Hippocampal formation (tissue), 2 donors: ENCODE measurements around the gene DAZL.

ENCODE experiments used
- DNase-seq, 2 donors: peaks; one replicate each; lab custom pipeline; 2025; lab: John Stamatoyannopoulos, UW

Gene DAZL

DNA sequence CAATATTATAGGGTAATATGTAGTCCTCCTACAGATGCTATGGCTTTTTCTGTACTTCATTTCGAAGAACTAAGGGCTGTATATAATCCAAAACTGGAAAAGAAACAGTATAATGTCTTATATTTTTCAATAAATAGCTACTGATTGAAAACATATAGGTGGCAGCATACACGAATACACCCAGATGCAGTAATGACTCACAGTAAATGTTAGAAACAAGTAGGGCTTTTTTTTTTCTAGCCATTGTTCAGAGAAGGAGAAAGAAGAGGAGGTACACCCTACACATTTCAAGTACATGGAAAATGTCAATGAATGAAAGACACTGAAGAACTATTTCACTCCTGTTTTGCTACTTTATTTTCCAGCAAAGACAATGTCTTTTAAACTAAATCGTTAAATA is 9.4 kb downstream of the DAZL start:
- no peak for DNase-seq

DNA sequence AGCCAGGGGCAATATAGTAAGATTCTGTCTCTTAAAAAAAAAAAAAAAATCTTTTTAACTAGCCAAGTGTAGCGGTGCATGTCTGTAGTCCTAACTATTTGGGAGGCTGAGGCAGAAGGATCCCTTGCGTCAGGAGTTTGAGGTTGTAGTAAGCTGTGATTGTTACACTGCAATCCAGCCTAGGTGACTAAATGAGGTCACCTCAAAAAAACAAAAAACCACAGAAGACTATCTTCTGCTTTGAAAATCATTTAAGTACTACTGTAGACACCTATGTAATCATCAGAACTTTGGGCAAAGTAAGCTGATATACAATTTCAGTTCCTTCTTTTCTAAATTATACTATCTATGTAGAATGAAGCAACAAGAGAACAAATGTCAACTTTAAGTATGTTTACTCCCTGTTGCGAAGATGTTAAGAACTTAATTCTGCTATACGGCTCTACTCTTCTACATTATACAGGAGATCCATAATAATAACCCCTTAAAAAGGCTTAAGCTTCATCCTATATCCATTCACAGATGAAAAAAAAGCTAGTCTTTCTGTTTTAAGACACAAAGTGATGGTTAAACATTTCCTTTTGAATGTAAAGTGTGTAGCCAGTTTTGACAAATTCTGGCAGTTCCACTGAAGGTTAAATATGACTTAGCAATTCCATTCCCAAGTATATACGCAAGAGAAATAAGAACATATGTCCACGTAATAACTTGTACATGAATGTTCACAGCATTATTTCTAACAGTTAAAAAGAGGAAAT is 15.2 kb downstream of the DAZL start:
- no peak for DNase-seq

DNA sequence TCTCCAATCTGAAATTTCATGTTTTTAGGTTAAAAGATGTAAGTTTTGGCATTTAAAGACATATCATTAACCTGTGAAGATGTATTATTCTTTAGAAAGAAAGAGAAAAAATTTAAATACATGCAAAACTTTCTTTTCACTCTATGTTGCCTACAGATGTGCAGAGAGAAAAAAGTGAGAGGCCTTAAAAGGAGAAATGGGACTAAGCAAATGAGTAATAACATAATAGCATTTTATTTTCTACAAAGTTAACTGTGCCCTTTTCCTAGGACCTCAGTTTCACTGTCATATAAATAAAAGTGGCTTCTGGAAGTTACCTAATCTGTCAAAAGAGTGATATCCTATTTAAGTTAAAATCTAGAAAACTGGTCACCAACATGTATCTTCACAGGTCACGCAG is 16.1 kb downstream of the DAZL start:
- no peak for DNase-seq

DNA sequence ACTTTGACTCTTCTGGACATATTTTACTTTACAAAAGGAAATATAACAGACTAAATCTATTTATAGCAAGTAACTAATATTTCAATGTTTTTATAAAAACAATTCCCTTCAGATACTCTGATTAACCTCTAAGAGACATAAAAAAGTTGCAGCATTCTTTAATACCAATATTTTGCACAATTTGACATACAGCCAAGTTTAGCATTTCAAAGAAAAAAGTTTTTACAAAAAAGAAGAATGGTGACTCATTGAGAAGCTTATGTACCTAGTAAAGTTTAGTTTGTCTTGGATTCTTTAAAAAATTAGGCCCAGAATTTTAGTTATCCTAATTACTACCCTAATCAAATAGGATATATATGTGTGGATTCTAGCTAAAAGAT is 17.6 kb downstream of the DAZL start:
- DNase-seq: no peak

DNA sequence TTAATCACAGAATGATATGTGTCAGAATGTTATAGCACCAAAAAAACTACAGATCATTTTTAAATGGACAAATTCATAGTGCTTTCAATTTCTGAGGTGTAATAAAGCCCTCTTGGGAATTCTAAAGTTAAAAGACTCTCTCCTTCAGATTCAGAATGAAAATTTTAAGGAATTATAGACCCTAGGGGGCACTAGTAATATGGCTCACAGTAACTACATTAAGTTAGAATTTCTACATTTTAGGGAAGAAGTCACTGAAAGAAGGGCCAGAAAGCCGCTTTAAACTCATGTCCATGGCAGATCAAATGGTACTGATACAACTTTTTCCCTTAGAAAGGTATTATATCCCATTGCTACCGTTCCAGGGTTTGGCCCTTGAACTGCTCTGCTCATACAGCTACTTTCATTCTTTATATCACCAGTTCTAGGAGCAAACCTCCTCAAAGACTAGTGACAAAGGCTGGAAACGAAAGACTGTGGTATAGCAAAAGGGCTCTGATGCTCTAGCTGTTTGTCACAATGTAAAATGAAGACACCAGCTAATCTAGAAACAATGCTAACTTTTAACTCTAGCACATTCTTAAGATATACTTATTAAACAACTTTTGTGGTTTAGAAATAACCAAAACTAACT is 18.1 kb downstream of the DAZL start:
- no peak for DNase-seq

DNA sequence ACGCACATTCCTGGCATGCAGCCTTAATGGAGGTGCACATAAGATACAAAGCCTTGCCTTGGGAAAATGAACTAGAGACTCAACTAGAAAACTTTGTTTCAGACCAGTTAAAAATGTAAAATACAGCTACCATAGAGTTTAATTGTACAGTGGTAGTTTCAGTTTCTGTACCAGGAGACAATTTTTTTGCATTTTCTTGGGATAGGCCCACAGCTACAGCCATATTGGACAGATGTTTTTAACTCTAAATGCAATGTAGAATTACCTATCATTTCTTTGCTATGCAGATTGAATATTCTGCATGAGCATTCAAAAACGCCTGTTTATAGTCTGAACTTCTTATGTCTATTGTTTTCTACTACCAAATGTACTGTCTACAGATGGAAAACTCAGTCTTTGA is 20.3 kb downstream of the DAZL start:
- DNase-seq: no peak

DNA sequence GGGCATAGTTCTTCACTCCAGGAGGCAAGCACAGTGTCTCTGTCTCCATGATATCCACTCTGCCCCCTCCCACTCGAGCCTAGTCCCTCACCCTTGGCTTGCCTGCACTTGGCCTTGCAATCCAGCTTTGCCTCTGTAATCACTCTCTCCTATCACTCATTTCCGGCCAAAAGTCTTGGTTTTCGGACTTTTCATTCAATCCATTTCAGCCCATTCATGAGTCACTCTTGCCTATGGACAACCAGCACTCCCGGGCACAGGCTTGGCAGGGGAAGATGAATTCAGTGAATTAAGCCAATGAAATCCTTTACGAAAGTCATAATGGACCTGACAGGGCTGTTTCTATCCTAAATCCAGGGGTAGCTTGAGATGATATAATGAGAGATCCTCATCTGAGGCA is 21.7 kb downstream of the DAZL start:
- no peak for DNase-seq

DNA sequence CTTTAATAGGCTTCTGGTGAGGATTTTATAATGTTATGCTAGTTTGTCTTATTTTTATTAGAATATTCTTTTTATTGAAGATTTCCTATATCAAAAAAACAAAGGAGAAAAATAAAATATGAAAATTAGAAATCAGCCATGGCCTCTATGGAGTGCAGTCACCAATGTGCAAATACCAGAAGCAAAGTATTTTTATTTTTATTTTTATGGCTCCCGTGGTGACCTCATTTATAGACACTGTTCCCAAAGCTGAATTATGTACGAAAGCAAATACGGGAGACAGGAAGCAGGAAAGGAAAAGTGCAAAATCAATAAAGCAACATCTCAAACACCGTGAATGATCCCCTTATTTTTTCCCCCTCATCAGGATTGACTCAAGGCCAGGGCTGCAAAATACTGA is 35.1 kb downstream of the DAZL start:
- DNase-seq: no peak

DNA sequence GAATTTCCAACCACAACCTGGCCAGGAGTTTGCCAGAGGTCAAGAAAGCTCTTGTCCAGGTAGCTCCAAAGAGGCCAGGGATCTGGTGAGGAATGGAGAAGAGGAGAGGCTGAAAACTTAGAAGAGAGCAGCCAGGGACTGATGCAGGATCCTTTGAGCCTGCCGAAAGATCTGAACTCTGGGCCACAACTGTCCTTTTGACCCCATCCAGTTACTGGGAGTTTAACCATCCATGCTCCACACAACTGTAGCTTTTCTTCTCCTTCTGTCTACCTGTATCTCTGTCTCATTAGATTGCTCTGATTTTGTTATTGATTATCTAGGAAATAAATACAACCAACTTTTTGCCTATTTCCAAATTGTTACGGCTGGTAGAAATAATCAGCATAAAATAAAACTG is 36.7 kb downstream of the DAZL start:
- no peak for DNase-seq

DNA sequence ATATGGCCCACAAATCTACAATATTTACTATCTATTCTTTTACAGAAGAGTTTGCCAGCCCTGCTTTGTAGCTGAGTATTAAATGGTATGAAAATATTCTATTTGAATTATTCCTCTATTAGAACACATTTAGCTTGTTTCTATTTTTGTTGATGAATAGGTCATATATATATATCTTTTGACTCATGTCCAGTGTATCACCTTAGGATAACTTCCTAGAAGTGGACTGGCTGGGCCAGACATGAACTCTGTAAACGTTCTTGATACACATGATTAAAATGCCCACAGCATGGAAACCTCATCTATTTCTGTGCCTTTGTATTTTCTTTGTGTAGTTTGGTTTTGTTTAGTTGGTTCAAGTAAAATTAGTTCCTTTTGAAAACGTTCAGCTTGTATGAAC is 37.1 kb downstream of the DAZL start:
- no peak for DNase-seq

DNA sequence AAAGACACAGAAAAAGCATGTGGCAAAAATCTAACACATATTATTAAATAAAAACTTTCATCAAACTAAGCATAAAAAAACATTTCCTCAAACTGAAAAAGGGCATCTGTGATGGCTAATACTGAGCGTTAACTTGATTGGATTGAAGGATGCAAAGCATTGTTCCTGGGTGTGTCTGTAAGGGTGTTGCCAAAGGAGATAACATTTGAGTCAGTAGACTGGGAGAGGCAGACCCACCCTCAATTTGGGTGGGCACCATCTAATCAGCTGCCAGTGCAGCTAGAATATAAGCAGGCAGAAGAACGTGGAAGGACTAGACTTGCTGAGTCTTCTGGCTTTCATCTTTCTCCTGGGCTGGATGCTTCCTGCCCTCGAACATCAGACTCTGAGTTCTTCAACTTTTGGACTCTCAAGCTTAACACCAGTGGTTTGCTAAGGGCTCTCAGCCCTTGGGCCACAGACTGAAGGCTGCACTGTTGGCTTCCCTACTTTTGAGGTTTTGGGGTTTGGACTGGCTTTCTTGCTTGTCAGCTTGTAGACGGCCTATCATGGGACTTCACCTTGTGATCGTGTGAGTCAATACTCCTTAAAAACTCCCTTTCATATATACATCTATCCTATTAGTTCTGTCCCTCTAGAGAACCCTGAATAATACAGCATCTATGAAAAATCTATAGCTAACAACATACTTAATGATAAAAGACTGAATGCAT is 45.4 kb downstream of the DAZL start:
- no peak for DNase-seq

DNA sequence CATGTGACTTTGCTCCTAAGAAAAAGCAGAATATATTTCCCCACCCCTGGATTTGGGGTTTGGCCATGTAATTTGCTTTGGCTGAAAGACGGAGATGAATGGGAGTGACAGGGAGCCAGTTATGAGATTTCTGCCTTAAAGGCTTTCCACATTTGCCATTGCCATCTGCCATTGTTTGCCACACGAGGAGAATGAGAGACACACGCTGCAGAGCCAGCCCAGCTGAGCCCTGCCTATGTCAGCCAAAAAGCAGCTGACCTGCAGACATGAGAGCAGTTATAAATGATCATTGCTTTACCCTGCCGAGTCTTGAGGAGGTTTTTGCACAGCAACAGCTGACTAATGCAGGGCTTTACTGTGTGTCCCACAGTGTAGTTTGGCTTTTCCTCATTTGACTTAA is 51.1 kb downstream of the DAZL start:
- no peak for DNase-seq

DNA sequence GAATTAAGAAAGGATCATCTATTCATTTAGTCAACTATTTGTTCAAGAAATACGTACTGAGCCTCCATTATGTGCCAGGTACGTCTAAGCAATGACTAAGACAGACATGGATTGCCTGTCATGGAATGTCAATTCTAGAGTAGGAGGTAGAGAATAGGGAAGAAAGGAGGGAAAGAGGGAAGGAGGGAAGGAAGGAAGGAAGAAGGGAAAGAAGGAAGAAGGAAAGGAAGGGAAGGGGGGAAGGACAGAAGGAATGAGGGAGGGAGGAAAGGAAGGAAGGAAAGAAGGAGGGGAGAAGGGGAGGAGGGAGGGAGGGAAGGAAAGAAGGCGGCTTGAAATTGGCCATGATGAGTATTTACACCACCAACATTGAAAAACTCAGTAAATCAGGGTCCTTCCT is 52.5 kb downstream of the DAZL start:
- no peak for DNase-seq

DNA sequence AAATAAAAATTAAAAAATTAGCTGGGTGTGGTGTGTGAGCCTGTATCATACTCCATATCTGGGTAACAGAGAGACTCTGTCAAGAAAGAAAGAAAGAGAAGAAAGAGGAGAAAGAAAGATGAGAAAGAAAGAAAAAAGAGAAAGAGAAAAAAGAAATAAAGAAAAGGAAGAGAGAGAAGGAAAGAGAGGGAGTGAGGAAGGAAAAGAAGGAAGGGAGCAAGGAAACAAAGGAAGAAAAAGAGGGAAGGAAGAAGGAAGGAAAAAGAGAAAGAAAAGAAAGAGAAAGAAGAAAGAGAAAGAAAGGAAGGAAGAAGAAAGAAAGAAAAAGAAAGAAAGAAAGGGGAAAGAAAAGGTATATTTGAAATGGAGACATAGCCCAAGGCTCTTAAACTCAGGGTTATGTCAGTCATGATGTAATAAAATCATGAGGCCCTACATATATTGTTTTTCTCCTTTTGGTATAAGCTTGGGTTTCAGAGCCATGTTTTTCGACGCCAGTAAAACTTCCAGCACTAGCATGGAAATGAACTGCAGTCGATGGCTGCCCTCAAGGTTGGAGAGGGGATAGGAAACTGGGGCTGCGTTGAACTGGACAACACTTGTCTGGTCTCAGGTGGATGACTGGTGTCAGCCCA is 53.8 kb downstream of the DAZL start:
- no peak for DNase-seq

DNA sequence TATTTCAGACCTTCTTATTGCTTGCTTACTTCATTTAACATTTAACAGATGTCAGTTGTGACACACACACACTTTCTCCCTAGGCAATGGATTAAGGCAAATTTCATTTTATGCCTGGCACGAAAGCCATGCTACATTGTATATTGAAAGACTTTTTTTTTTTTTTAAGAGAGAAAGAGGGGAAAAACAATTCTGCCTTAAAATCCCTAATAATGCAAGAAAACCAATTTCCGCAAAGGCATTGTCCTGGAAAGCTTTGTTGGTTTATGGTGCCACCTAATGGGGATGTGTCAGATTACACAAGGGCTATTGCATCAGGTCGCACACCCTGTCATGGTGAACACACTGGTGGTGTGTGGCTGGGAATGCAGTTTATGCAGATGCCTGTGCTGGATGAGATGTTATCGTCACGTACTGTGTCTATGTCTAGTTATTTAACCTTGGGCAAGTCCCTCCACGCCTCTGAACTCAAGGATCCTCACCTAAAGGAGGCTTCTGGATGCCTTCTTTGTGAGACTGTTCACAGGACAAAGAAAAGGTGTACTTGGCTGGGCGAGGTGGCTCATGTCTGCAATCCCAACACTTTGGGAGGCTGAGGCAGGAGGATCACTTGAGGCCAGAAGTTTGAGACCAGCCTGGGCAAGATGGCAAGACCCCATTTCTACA is 54.4 kb downstream of the DAZL start:
- DNase-seq: peak; percentile 27 to 56

DNA sequence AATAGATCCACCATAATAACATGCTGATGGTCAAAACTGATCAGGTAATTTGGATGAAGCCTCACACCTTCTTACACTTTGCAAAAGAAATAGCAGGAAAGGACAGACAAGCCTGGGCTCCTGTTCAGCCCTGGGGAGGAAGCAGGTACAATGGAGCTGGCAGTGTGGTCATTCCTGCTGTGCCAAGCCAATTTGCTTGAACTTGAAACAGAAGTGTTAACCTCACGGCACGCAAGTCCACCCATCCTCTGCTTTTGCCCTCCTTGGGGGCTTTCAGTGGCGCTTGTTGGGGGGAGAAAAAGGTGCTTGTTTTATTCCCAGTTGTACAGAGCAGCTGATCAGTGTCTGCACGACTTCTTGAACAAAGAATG is 54.9 kb downstream of the DAZL start:
- DNase-seq: no peak

DNA sequence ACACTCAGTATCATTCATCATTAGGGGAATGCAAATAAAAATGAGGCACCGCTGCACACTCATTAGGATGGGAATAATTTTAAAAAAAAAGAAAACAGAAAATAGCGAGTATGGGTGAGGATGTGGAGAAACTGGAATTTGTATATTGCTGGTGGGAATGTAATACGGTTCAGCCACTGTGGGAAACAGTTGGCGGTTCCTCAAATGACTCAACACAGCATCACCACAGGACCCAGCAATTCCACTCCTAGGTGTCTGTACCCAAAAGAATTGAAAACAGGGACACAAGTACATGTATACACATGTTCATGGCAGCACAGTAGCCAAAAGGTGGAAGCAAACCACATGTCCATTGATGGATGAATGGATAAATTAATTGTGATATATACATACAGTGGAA is 56.5 kb downstream of the DAZL start:
- DNase-seq: no peak

DNA sequence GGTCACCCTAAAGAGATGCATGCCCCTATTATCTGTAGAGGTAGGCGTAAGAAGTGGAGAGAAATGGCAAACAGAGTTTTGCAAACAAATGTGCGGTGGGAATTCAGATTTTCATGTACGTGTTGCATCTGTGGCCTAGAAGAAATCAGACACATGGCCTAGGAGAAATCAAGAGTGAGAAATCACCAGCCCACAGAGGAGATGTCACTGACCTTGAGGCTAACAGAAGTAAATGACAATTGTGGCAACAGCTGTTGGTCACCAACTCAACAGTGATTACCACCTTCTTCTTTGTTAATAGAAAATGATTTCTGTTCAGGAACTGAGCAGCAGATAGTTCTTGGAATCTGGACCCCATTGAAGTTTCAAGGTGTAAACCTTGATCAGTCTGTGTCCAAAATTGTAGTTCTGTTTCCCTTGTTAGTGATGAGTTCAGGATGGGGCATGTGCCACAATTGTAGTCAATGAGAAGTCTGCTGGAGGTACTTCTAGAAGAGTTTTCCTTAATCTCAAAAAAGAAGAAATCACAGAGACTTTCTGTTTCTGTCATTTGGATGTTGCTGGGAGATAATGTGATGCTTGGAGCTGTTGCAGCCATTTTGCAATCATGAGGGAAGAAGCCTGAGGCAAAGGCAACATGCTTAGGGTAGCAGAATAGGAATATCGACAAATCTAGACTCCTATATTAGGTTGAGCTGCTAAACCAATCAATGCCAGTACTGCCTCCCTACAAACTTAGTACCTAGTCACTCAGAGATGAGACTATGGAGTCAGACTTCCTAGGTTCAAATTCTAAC is 57.5 kb downstream of the DAZL start:
- DNase-seq: no peak

DNA sequence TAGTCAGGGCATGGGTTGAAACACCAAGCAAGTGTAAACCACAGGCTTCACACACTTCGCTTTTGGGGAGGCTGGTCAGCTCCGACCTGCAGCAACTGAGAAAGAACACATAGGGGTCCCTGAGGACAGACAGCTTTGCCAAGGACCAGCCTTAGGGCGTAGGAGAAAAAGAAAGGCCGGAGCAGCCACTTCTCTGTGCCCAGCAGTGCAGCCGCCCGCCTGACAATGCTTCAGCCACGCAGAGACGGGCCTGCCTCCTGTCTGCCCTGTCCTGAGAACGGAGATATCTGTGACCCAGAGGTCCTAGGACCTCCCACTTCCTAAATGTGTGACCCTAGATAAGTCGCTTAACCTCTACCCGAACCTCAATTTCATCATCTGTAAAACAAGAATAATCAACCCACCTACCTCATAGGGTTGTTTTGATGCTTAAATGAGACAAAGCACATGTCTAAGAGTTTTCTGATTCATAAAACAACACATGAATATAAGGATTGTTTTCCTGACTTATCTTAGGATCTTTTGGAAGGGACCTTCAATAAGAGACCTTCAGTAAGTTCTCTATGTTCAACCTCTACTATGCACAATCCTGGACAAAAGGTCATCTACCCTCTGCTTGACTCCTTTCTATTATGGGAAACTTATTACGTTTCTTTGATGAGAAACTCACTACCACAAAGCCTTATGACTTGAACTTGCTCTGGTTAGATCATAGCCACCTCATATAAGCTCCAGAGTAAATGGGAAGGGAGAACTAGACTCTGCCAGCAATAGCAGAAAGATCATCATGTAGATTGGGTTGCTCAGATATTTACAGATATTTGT is 58.8 kb downstream of the DAZL start:
- no peak for DNase-seq

DNA sequence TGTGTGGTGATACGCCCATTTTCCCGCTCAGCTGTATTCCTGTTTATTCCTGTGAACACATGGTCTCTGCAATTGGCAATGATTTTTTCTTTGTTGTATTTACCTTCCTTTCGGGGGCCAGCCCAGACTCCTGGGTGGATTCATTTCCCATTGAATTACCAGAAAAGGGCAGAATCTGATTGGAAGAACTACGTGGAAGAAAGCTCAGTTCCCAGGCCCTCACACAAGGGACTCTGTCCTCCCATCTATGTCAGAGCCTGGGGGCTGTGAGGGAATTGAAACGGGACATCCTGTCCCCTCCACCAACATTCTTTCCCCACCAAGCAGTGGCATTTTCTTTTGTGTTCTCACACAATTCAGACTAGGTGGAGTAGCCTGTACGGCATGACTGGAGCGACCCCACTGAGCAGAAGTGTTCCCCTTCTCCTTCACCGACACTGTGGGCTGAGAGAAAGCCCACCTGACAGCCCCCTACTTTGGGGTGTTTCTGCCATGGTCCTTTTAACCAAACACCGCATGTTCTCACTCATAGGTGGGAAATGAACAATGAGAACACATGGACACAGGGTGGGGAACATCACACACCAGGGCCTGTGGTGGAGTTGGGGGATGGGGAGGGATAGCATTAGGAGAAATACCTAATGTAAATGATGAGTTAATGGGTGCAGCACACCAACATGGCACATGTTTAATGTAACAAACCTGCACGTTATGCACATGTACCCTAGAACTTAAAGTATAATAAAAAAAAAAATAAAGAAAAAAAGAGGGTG is 59.6 kb downstream of the DAZL start:
- DNase-seq: no peak
